Stimulated activated CD4-positive, alpha-beta T cell treated with anti-CD3 and anti-CD28 coated beads, Interleukin-15, amount 100 ng/mL, for 1 hour (primary cell): Measurements from ENCODE around the gene HAUS2.
A peak's percentile ranks its signal among the peaks of the same experiment; 100 is the strongest.
"Not testable (repeated sequence)": the region's sequence is repeated elsewhere in the genome, so short reads cannot be mapped to it uniquely, and the experiment has no call there.

Source experiments
- DNase-seq, 2 donors: peaks; one replicate each; pipeline ENCODE4 v3.0.0-alpha.2; 2020; ENCODE audit warnings: low read depth in 1 of 2, low spot score in 1 of 2

The HAUS2 gene

GRCh38 chr15:42548249-42549031, at the start of gene HAUS2, which contains the start of gene LRRC57:
HAUS2 (plus strand) TSS chr15:42548838; CDS start chr15:42548873, 35 bp downstream.
LRRC57 (minus strand) TSS chr15:42548793; CDS start chr15:42548434, 359 bp downstream.
- peak; percentile 73 to 82 for DNase-seq

- DNase-seq: no peak
These were observed 48.6 kb upstream of the HAUS2 start for GRCh38 chr15:42499858-42500609.

GRCh38 chr15:42502477-42502876, 46.2 kb upstream of the HAUS2 start:
- no peak for DNase-seq

GRCh38 chr15:42503825-42504224, 44.8 kb upstream of the HAUS2 start:
- DNase-seq: no peak

- DNase-seq: no peak
These were observed 44.0 kb upstream of the HAUS2 start for GRCh38 chr15:42504631-42505030.

GRCh38 chr15:42507514-42507913, 41.1 kb upstream of the HAUS2 start:
- DNase-seq: no peak

GRCh38 chr15:42508263-42508690, 40.4 kb upstream of the HAUS2 start:
- DNase-seq: no peak

- no peak for DNase-seq
These were observed 38.2 kb upstream of the HAUS2 start for GRCh38 chr15:42510258-42511006.

GRCh38 chr15:42511007-42511391, 37.6 kb upstream of the HAUS2 start:
- no peak for DNase-seq

- DNase-seq: no peak
These were observed 25.3 kb upstream of the HAUS2 start for GRCh38 chr15:42523331-42523730.

- DNase-seq: no peak
These were observed 19.7 kb upstream of the HAUS2 start for GRCh38 chr15:42528970-42529369.

GRCh38 chr15:42533246-42533645, 15.4 kb upstream of the HAUS2 start:
- no peak for DNase-seq

- DNase-seq: no peak
These were observed 3.6 kb upstream of the HAUS2 start for GRCh38 chr15:42544853-42545629.

- DNase-seq: no peak
These were observed 755 bp upstream of the HAUS2 start for GRCh38 chr15:42547918-42548248.

- no peak for DNase-seq
These were observed 424 bp downstream of the HAUS2 start for GRCh38 chr15:42549032-42549491.

GRCh38 chr15:42549741-42550392, 1.2 kb downstream of the HAUS2 start:
- DNase-seq: no peak

- no peak for DNase-seq
These were observed 4.9 kb downstream of the HAUS2 start for GRCh38 chr15:42553554-42553953.

GRCh38 chr15:42556550-42557207, 8.0 kb downstream of the HAUS2 start:
- not testable (repeated sequence) for DNase-seq

GRCh38 chr15:42558739-42559138, 10.1 kb downstream of the HAUS2 start:
- DNase-seq: no peak
